HG03457 (cell line): ENCODE measurements around the gene FARP1.
"Not testable (repeated sequence)": the region's sequence is repeated elsewhere in the genome, so short reads cannot be mapped to it uniquely, and the experiment has no call there.

ENCODE experiments used
- ATAC-seq: cut with Tn5 transposase; IDR thresholded peaks from one replicate; pipeline ENCODE4 v1.9.1; 2021; ENCODE audit warnings: moderate number of reproducible peaks; ENCODE audit not compliant: unreplicated experiment

FARP1 gene

GRCh38 chr13:98411617-98412265 lies 268.8 kb downstream of the FARP1 start:
- no peak for ATAC-seq

- ATAC-seq: not testable (repeated sequence)
Measured at GRCh38 chr13:98413278-98413677, 270.4 kb downstream of the FARP1 start.

GRCh38 chr13:98413796-98414195 lies 270.9 kb downstream of the FARP1 start:
- ATAC-seq: no peak

- no peak for ATAC-seq
Measured at GRCh38 chr13:98415326-98416070, 272.6 kb downstream of the FARP1 start.

GRCh38 chr13:98416408-98416807 lies 273.5 kb downstream of the FARP1 start:
- ATAC-seq: no peak

- no peak for ATAC-seq
Measured at GRCh38 chr13:98419786-98420553, 277.1 kb downstream of the FARP1 start.

- ATAC-seq: no peak
Measured at GRCh38 chr13:98420554-98421175, 277.8 kb downstream of the FARP1 start.

GRCh38 chr13:98422046-98422445 lies 279.2 kb downstream of the FARP1 start:
- ATAC-seq: no peak

- no peak for ATAC-seq
Measured at GRCh38 chr13:98423417-98423816, 280.5 kb downstream of the FARP1 start.

GRCh38 chr13:98427331-98427995 lies 284.6 kb downstream of the FARP1 start:
- no peak for ATAC-seq

GRCh38 chr13:98428256-98428966 lies 285.5 kb downstream of the FARP1 start:
- no peak for ATAC-seq

GRCh38 chr13:98429081-98429480 lies 286.2 kb downstream of the FARP1 start:
- no peak for ATAC-seq

- ATAC-seq: no peak
Measured at GRCh38 chr13:98429531-98429930, 286.6 kb downstream of the FARP1 start.

GRCh38 chr13:98429977-98430736 lies 287.3 kb downstream of the FARP1 start:
- no peak for ATAC-seq

GRCh38 chr13:98432638-98433037 lies 289.7 kb downstream of the FARP1 start:
- no peak for ATAC-seq

GRCh38 chr13:98433654-98434053 lies 290.8 kb downstream of the FARP1 start:
- no peak for ATAC-seq

GRCh38 chr13:98434060-98434459 lies 291.2 kb downstream of the FARP1 start:
- ATAC-seq: no peak

- ATAC-seq: no peak
Measured at GRCh38 chr13:98435376-98435775, 292.5 kb downstream of the FARP1 start.

GRCh38 chr13:98436233-98436910 lies 293.5 kb downstream of the FARP1 start:
- ATAC-seq: no peak
